HG02678 (cell line): ENCODE results near the gene PLP1.
"Not testable (repeated sequence)": the region's sequence is repeated elsewhere in the genome, so short reads cannot be mapped to it uniquely, and the experiment has no call there.

Experiments used
- ATAC-seq: cut with Tn5 transposase; IDR thresholded peaks from one replicate; pipeline ENCODE4 v1.9.1; 2021; ENCODE audit warnings: mild to moderate bottlenecking, moderate library complexity; ENCODE audit not compliant: unreplicated experiment

PLP1 gene, protein sequence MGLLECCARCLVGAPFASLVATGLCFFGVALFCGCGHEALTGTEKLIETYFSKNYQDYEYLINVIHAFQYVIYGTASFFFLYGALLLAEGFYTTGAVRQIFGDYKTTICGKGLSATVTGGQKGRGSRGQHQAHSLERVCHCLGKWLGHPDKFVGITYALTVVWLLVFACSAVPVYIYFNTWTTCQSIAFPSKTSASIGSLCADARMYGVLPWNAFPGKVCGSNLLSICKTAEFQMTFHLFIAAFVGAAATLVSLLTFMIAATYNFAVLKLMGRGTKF

DNA sequence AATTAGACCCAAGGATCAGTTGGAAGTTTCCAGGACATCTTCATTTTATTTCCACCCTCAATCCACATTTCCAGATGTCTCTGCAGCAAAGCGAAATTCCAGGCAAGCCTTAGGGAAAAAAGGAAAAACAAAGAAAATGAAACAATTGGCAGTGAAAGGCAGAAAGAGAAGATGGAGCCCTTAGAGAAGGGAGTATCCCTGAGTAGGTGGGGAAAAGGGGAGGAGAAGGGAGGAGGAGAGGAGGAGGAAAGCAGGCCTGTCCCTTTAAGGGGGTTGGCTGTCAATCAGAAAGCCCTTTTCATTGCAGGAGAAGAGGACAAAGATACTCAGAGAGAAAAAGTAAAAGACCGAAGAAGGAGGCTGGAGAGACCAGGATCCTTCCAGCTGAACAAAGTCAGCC, at the start of gene PLP1:
Gene PLP1 (plus strand): TSS at position 295 of the 400 bp plus-strand sequence. CDS start 156 bp downstream, outside the sequence.
- no peak for ATAC-seq

DNA sequence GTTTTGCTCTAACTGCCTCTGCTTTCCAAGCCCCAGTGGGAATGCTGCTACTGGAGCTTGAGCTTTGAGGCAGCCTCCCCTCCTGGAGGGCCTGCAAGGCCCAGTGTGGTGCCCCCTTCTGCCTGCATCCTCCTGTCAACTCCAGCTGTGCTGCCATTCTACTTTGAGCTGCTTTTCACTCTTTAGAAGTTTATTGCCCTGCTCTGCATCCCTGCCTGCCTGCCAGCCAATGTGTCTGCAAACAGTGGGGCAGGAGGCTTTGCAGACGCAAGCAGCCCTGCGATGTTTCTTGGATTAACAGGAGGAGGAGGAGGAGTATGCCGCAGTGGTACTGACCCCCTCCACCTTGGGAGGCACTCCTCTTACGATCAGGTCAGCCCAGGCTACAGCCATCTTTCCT, 49.5 kb upstream of the PLP1 start:
- ATAC-seq, result no peak

DNA sequence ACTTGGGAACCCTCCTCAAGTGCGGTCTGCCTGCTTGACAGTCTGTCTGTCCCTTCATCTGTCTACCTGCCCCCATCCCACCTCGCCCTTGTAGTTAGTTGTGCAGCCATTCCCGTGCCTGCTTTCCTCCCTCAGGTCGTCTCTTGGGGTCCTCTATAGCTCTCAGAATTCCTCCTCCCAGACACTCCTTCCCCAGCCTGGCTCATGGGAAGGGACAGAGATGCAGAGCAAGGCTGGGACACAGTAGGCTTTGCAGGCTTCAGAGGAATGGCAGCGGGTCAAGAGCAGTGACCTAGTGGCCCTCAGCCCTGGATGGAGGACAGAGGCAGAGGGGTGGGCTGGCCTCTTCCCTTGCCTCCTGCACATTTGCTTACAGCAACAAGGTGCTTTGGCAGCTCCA, 47.6 kb upstream of the PLP1 start:
- no peak for ATAC-seq

DNA sequence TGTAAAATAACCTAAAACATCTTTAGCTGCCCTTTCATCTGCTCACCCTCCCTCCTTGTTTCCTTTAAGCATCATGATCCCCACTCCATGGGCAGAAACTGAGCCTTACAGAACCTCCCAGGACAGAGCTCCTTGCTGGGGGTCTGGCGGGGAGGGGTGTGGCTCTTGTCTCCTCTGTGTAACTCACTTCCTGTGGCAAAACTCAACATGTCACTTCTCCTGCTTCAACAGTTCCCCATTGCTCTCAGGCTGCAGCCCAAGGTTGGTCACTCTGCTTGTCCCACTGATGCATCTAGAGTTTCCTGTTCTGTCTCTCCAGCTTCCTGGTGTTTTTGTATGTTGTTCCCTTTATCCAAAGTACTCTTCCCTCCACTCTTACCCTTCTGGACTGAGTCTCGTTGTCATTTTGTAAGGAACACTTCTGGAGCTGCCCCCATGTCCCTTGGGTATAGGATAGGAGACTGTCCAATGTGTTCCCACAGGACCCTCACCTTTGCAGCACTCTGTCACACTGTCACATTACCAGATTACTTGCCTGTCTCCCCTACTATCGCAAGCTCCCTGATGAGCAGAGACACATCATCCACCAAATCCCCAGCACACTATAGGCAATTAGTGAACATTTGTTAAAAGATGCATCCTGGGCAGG, 46.4 kb upstream of the PLP1 start:
- no peak for ATAC-seq

DNA sequence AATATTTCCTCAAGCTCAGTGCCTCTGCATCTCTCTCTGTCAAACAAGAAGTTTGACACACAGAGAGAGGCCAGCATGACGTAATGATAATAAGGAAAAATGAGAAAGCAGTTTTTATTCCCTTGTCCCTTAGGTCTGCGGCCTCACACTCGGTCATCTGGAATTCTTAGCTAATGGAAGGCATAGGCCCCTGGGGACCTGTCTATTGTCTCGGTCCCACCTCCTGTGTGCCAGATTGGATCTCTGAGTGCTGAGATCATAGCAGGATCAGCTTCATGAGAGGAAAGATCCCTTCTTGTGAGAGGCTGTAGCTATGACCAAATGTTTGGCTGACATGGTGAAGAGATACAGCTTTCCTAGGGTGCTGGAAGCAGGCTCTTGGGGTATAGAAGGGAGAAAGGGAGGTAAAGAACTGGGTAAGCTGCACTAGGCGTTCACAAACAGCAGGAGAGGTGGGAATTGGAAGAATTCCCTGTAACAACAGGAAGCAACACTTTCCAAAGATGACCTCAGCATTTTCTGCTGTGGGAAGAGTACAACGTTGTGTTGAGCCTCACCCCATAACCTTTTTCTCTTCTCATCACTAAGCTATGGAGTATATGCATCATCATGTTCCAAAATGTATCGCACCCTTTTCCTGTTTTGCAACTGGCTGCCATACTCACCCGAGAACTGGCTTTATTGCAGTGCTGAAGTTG, 45.7 kb upstream of the PLP1 start:
- no peak for ATAC-seq

DNA sequence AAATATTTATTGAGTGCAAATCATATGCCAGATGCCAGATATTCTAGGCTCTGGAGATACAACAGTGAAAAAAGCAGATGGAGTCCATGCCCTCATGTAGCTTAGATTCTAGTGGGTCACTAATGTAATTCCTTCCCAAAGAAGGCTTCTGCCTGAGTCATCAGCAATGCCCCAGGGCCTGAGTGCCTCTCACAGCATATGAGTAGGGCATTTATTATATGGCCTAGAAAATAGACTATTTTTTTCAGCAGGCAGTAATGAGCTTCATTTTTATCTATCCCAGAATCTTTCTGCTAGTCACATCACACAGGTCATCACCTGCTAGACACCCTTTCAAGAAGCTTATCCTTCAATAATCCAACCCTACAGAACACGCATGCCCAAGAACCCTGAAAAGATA, 43.6 kb upstream of the PLP1 start:
- no peak for ATAC-seq

DNA sequence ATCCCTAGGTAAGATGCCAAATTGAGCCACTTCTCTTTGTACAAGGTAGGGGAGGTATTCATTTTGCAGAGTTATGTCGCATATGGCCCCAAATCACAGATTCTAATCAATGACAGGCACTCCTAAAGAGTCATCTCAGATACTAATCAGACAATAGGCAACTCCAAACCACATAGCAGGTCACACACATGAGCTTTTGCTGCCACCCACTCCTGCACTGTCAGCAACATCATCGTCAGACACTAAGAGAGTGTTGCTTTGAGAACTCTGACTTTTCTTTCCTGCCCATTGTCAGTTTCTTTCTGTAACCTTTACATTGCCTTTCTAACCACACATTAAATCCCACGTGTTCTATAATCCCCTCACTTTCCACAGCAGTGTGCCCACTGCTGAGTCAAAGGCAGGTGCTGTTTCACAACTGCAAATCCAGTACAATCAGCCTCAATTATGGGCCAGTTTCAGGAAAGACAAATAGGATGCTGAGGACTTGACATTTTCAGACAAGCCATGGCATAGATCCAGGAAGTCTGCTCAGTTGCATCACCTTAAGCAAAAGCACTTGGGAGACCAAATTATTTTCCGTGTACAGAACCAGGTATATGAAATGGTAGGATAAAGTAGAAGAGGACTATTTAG, 42.4 kb upstream of the PLP1 start:
- no peak for ATAC-seq

DNA sequence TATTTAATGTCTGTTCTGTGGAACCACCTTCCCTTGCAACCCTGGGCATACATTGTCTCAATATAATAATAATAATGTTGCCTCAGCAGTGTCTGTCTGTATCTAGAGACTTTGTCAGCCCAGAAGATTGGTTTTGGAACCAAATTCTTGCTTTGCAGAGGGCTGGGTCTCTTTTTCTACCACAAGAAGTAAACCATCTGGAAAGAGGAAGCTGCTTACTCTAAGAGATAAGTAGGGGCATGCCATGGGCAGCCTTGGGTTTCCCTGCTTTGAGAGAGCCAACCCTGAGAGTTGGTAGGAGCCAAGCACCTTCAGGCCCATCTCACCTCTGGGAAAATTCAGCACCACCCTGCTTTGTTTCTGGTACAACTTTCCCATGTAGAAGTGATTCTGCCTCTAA, 38.9 kb upstream of the PLP1 start:
- no peak for ATAC-seq

DNA sequence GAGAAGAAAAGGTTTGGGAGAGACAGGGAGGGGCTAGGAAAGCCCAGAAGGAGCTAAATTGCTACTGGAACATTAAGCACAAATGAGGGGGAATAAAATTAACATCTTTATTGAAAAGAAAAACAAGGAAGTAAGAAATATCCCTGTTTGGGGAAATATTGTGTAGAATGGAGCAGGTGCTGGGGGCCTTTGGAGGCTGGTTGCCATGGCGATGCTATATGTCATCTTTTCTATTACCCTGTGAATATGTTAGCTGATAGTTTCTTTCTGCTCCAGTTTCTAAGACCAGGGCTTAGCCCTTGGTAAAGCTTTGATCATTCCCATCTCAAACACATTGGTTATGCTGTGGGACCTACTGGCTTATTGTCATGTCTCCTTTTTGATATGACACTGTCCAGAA, 37.2 kb upstream of the PLP1 start:
- ATAC-seq, result no peak

DNA sequence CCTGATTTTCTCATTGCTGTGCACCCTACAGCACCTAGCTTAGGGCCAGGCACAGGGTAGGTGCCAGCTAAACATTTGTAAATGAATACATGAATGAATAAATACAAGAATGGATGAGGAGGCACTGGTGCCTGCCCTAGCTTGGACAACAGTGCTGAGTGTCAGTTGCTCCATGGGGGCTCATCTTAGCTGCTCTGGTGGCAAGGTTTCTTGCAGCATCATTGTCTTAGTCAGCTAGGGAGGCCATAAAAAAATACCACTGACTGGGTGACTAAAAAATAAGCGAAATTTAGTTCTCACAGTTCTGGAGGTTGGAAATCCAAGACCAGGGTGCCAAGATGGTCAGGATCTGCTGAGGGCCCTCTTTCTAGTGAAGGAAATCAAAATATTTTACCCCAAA, 34.8 kb upstream of the PLP1 start:
- no peak for ATAC-seq

DNA sequence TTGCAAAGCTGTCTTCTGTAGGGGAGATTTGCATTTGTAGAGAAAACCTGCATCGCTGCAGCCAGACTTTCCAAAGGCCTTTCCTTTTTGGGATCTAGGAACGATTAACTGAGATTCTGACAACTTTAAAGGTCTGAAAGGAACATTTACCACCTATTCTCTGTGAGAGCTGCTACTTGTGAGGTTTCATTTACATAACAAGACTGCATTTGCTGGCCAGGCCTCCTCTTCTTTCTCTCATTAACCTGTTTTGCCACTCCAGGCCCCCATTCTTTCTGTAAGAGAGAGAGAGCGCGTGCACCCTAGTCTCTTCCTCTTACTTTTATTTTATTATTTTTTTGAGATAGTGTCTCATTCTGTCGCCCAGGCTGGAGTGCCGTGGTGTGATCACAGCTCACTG, 34.3 kb upstream of the PLP1 start:
- no peak for ATAC-seq

DNA sequence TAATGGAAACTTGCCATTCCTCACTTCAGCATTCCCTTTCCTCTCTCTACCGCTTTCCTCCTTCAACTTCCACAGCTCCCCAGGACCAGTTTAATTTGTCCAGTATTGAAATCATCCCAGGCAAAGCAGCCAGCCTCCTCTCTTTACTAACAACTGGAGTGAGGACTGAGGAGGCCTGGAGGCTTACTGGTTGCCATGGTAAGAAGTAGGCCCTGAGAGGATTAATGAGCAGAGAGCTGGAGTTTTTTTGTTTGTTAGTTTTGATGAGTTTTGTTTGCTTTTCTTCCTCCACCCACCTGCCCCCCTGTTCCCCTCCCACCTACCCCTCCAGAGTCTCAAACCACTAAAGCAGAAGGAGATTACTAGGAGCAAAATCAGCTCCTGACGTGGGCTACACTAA, 29.5 kb upstream of the PLP1 start:
- no peak for ATAC-seq

DNA sequence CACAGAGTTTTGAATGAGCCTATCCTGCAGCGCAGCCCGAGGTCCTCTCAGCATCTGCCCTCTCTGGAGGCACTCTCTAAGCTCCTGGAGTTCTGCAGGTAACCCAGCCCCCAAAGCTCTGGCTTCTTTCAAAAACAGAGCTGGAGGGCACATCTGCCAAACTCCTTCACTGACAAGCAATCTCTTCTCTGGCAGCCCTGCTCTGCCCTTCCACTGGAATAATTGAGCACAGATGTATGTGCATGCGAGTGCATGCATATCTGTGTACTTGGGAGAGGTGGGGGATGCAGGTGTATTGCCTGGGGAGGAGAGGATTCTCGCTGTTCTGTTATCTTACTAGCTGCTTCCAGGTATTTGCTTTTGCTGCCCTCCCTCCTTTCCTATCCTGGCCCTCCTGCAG, 22.2 kb upstream of the PLP1 start:
- ATAC-seq, result no peak

DNA sequence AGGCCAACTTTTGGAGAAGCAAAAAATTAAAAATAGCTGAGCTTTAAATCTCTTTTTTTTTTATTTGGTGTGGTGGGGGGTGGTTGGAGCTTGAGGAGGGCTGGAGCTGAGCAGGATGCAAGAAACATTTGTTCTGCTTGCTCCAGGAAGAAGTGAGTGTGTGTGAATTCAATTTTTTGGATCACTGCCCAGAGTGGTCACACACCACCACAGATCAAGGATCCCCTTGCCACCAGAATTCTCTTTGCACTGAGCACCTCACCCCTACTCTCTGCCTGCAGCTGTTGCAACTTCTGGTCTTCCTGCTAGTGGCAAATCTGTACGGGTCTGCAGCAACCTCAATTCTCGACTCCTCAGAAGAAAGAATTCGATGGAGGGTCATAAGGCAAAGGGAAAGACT, 19.9 kb upstream of the PLP1 start:
- no peak for ATAC-seq

DNA sequence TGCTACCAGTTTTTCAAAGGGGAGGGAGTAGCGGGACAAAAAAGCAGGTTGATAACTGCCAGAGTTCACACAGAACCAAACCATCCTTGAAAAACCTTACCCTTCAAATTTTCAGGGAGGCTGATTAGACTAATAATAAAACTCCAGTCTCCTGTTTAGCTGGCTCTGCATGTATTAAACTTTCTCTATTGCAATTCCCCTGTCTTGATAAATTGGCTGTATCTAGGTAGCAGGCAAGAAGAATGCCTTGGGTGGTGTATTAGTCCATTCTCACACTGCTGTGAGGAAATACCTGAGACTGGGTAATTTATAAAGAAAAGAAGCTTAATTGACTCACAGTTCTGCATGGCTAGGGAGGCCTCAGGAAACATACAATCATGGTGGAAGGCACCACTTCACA, 18.1 kb upstream of the PLP1 start:
- no peak for ATAC-seq

DNA sequence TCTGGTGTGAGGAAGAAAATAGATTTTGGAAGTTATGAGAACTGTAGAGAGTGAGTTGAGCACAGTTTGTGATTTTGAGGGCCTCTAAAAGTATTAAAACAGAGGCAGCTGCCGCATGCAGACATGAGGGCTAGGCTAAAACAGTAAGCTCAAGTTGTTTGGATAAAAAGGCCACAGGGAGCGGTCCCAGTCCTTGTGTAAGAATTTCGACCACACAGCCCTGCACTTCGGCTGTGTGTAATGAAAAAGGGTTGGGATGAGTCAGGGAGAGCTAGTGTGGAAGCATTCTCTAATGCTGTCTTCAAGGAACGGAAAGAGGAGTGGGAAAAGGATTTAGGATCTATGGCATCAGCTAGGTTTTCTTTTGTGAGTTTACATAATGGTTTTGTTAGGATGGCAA, 13.1 kb upstream of the PLP1 start:
- not testable (repeated sequence) for ATAC-seq

DNA sequence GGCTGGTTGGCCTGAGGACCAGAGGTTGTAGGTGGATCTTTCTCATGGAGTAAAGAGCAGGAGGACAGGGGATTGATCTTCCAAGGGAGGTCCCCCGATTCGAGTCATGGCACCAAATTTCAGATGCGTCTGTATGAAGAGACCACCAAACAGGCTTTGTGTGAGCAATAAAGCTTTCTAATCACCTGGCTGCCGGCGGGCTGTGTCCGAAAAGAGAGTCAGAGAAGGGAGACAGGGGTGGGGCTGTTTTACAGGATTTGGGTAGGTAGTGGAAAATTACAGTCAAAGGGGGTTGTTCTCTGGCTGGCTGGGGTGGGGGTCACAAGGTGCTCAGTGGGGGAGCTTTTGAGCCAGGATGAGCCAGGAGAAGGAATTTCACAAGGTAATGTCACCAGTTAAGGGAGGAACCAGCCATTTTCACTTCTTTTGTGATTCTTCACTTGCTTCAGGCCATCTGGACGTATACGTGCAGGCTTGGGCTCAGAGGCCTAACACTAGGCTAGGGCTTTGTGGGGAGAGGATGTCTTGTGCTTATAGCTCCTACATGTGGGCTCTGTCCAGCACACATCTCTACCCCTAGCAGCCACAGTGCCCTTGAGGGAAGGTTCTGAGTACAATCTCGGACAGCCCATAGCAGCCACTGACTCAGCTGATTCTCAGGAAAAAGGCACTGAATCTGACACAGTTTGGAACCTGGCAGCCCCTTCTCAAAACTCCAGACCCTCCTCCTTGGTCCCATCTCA, 9.7 kb upstream of the PLP1 start:
- not testable (repeated sequence) for ATAC-seq

DNA sequence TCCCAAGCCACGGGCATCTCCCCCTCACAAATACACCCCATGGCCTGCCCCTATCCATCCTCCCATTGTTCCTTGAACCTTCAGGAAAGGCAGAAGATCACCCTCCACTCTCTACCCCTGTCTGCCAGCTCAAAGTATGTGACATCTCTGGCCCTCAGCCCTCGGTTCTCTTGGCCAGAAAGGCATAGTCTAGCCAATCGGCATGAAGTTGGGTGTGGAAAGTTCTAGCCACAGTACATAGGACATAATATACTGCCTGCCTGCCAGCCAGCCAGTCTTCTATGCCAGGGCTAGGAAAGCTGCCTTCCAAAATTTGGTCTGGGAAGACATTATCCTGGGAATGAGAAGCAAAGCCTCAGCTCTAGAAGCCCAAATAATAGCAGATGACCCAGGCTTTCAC, 3.2 kb upstream of the PLP1 start:
- ATAC-seq, result no peak

DNA sequence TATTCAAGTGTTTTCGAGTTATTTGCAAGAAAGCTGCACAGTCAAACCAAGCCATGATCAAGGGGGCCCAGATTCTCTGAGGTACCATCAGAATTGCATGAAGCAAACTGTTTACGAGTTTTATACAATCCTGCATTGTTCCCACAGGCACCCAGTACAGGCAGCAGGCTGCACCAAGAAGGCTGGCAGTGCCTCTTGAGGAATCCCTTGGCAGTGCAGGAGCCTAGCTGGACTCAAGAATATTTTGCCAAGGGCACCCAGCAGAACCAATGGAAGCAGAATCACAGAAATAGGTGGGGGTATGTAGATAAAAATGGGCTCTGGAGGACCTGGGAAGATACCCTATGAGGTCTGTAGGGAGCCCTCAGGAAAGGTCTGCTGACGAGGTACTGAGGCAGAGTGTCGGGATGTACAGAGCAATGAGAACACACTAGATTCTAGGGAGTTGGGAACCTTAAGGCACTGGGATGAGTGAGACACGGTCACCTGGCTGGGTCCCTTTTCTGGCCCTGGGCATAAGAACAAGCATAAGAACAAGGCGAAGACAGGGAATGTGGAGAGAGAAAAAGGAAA, 2.5 kb upstream of the PLP1 start:
- ATAC-seq, result no peak

DNA sequence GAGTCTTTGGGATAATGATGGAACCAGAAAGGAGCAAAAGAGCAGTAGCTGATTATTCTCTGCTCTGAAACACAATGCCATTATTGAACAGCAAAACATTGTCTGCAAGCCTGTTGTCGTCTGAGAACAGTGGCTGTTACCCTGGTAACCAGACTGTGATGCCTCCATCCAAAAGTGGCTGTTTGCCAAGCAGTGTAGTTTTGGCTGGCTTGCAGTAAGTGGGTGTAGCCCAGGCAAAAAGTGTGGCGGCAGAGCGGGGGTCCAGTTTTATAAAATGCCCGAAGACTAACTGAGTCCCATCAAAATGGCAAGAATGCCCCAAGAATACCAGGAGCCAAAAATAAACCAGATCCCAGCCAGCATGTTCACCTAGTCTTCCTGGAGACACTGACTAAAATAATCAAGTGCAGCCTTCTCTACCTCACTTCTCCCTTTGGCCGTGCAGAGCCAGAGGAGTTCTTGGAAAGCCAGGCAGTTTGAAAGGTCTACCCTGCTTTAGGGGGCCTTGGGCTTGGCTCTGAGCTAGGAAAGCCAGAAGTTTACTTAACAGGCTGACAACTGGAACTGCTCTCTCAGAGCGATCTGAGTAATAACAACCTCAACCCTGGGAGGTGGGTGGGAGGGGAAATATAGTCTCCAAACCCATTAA, 2.6 kb downstream of the PLP1 start:
- no peak for ATAC-seq
